GM21367 (cell line): Measurements from ENCODE around the gene CACNA1E.

Experiments
- ATAC-seq: cut with Tn5 transposase; IDR thresholded peaks from one replicate; pipeline ENCODE4 v1.9.1; 2021; ENCODE audit not compliant: unreplicated experiment

The CACNA1E gene

DNA sequence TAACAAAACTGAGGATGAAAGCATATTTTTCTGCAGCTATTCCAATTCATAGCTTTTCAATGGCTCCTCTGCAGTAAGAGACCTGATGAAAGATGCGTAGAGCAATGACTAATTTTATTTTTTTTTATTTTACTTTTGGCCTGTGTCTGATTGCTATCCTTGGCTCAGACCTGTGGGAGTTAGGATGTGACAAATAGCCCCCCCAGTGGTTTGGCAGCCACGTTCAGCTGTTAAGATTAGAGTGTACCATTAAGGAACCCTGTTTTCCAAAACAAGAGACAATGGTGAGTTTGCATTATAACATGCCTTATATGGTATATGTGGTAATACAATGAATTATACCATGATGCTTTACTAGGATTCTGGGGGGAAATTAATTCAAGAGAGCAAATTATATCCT lies 264.7 kb downstream of the CACNA1E start:
- no peak for ATAC-seq

DNA sequence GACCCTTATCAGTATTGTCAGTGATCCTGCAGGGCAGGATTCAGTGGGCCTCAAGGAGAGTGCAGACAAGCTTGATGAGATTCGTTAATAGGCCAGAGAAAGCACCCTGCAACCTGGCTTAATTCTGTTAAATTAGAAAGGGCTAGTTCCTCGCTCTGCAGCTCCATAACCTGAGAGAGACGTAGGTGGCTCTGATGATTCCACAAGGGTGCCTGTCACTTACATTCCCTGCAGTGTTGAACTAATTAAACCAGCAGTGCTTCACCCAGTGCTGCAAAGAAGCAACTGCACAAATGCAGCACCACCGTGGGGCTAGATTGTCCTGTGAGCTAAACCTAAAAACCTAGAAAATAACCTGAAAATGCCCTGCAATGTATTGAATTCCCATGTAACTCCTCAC lies 270.8 kb downstream of the CACNA1E start:
- no peak for ATAC-seq

DNA sequence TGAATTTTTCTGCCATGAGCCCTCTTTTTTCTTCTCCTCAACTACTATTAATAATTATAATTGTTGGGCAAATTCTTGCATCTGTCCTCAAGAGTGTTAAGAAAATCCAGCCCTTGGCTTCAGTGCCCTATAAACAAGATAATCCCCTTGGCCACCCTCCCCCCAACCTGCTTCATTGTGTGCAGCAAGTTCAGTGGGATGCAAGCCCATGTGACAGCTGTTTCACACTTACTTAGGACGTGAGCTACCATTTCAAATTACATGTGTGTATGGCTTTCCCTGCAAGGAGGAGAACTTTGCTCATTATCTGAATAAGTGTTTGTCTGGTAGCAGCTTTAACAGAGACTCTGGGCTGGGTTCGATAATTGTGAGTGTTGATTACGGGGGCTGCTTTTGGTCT lies 276.2 kb downstream of the CACNA1E start:
- no peak for ATAC-seq

DNA sequence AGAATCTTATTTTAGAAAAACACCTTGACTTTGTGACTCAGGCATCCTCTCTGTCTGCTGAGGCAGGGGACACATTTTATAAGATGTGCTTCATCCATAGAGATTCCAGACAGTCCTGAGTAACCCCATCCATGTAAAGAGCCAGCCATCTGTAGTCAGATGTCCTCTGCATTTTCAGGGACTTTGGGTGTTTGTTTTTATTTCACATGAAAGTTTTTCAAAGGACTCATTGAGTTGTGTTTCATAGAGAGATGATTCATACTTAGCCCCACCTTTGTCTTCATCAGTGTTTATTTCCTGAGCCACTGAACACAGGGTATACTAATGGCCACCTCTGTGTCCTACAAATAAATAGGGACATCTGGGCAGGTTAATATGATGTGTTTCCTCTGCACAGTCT lies 280.4 kb downstream of the CACNA1E start:
- ATAC-seq, result no peak

DNA sequence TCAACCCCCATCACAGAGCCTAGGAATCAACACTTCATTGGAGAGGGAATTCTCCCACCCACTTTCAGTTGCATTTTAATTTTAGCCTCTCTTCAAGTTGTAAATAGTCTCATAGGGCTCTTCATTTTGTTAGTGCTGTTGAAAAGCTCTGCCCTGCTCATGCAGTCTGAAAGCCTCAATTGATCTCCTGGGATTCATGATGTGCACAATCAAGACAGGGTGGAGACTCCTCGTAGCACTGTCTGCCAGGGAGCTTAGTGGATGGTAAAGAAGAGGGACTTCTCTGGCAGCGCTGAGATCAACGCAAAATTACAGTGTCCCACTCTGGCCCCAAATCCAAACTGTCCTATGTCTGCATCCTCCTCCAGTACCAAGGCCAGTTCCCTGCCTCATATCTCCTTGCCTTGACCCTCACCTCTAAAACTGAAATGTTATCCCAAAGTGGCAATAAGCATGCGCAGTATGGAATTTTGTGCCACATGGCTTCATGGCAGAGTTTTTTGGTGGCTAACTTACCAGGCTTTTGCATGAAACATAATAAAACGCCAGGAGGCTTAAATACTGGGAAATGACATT lies 282.2 kb downstream of the CACNA1E start:
- no peak for ATAC-seq

DNA sequence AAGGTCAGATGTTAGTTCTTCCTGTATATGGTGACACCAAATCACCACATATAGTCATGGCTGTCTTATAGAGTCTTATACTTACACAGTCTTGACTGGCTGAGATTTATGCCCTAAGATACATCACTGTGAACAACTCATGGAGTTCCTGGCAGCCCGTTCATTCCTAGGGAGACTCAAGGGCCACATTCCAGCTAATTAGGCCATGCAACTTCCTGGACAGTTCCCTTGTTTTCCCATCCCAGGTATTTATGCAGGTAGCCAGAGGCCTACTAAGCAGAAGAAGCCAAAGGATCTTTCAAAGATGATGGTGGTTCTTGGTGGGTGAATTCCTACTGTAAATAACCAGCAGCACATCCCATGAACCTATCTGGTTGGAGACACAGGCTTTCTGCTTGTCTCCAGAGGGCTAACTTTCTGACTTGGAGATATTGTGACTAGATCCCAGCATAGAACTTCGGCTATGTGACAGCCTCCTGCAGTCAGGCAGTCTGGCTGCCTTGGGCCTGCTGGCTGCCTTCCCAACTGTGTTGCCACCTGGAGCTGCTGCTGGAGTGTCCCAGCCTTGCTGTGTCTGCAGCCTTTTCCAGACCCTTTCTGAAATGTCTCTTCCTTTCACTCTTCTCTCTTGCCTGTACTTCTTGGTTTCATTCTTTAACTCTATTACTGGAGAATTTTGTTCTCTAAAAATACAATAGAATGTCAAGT lies 283.8 kb downstream of the CACNA1E start:
- ATAC-seq, result no peak

DNA sequence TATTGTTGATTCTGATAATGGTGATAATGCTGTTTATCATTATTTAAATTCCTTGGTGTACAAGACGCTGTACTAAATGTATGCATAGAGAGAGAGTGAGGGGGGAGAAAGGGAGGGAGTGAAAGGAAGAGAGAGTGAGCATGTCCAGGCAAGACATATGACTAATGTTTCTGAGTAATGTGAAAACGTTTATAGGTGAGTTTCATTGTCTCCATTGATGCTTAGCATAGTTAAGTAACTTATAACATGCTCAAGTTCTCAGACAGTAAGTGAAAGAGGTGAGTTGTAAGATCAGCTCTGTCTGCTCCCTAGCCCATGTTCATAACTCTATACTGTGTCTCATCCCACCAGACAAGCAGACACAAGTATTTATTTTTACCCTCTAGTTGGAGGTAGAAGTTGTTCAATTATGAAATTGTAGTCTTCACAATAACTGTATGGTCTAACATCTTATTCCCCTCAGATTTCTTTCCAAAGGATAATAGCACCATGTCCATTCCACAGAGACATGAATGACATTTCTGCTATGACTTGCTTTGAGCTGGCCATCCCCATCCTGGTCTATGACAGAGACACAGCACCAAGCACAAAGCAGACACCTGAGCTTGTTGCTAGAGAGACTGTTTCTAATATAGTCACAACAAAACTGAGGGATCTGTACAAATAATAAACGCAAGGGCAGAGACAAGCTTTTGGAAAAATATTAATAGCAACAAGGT lies 285.1 kb downstream of the CACNA1E start:
- ATAC-seq, result no peak

DNA sequence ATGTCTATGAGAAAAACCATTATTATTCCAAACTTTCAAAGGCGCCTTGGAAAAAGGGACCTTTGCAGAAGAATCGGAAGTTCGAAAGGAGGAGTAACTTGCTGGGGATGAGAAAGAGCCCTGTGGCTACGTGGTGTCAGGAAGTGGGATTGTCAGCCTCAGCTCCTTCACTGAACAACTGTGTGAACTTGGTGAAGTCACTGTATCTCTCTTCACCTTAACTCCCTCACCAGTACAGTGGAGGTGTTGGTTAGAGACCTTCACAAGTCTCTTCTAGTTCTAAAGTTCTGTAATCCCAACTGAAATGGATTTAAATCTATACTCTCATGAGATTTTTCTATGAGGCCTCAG lies 285.6 kb downstream of the CACNA1E start:
- ATAC-seq, result no peak

DNA sequence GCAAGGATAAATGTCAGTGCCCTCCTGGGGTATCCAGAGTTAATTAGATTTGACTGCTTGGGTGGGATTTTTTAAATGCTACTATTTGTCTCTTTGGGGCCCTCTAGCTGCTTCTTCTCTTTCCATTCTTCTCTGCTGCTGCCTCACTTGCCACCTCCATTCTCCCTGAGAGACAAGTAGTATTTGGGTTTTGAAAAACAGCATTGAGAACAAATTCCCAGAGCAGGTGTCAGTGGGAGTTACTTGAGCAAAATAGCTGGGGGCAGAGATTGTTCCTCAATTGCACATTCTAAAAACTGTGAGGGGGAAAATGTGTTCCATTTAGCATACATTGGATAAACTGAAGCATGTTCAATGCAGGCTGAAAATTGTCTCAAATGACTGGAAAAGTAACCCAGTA lies 286.5 kb downstream of the CACNA1E start:
- no peak for ATAC-seq

DNA sequence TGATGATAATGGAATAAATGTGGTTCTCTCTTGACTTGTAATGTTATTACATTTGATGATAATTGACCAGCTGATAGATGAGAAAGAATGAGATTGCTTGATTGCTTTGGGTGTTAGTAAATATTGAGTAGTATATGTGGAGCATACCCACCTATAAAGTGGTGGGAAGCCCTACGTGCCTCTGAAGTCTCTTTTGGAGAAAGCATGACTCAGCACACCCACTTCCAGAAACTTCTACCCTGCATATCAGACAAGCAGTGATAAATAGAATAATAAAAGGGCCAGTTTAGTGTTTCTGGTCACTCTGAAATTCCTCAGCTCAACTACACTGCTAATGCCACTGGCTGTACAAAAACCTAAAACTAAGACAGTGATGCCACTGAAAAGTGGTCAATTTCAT lies 289.4 kb downstream of the CACNA1E start:
- no peak for ATAC-seq

DNA sequence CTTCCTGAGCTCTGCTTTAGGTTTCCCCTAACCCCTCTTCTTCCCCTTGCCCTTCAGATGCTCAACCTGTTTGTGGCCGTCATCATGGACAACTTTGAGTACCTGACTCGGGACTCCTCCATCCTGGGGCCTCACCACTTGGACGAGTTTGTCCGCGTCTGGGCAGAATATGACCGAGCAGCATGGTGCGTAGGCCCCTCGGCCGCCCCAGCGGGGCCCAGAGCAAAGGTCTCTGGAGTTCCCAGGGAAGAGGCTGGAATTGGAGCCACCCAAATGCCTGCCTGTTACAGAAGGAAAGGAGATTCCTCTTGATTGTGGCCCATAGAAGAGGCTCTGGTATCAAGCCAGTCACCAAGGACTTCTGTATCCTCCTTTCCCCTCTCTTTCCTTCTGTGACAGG lies 292.7 kb downstream of the CACNA1E start:
- ATAC-seq, result no peak

DNA sequence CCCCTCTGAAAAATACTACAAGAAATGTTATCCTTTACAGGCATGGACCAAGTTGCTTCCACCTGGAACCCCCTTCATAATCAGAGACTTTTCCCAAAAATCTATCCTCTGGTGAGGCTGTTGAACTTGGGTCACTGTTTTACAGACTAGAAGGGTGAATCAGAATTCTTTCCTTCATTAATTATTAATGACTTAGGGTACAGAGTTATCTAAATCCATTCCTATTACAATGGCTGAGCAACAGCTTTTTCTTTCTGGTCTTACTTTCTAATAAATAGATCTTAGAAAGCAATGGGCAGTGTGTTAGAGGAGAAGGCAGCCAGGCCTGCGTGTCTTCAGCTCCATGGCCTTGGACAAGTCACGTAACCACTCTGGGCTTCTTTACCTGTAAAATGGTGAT lies 294.0 kb downstream of the CACNA1E start:
- ATAC-seq, result no peak

DNA sequence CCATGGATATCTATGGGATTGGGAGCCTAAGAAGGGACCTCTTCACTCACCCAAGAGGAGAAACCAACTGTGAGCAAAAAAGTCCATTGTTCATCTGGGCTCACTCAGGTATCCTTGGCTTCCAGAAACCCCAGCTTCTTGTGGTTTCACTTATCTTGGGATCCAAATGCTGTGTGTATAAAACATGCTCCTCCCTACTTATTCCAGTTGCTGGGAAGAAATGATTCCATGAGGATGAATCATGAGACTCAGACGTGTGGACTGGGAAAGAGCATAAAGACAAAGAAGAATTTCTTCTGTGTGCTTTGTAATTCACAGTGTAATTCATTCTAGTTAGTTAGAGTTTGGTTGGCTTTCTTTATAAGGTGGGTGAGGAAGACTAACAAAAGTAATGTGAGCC lies 294.5 kb downstream of the CACNA1E start:
- ATAC-seq, result no peak

DNA sequence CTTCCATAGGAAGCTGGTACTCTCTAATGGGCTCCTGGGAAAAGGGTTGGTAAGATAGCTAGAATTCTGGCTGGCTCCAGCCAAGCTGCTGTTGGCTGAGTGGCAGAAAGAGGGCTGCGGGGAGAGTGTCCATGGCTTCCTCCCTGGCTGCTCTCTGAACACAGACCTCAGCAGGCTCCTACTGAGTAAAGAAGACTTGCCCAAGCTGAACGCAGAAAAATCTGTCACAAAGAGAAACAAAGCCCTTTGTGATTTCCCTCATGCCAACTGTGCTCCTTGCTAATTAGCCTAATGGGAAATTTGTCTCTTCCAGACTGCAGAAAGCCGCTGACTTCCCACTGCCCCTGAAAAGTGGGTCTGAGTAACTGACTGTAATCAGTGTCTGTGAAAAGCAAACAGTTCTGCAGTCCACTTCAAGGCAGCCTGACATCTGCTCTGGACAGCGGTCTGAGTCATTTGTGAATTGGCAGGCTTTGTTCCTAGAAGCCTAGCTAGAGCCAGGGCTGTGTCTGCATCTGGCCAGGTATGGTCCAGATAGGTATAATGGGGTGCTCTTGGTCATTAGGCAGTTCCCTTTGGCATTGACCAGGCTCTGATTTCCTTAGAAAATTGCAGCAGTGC lies 295.4 kb downstream of the CACNA1E start:
- no peak for ATAC-seq

DNA sequence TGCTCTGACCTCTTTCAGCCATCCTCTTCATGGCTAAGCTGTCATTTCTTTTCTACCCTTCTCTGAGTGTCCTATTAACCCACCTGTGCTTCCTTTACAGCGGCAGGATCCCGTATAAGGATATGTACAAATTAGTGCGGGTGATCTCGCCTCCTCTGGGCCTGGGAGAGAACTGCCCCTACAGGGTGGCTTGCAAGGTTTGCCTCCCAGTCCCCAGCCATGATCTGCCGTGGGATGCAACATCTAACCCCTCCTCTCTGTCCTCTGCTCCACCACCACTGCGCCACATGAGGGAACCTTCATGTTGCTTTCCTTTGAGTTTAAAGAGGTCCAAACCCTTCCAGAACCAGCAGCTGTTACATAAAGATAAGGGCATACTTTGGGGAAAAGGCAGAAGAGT lies 296.0 kb downstream of the CACNA1E start:
- ATAC-seq, result no peak

DNA sequence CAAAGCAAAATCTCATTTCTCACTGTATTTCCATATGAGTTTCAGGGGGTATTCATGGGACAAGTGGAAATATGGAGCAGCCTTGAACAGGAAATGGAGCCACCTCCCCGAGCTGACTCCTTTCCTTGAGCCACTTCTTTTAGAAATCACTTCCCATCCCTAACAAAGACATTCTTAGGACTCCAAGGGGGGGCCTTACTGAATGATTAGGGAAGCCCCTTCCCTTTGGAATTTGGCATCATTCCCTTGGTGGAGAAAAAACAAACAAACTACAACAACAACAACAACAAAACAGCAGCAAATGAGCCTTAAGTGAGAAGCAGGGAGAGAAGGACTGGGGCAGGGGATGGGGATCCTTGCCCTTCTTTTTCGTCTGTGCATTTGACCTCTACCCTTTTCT lies 299.9 kb downstream of the CACNA1E start:
- no peak for ATAC-seq

DNA sequence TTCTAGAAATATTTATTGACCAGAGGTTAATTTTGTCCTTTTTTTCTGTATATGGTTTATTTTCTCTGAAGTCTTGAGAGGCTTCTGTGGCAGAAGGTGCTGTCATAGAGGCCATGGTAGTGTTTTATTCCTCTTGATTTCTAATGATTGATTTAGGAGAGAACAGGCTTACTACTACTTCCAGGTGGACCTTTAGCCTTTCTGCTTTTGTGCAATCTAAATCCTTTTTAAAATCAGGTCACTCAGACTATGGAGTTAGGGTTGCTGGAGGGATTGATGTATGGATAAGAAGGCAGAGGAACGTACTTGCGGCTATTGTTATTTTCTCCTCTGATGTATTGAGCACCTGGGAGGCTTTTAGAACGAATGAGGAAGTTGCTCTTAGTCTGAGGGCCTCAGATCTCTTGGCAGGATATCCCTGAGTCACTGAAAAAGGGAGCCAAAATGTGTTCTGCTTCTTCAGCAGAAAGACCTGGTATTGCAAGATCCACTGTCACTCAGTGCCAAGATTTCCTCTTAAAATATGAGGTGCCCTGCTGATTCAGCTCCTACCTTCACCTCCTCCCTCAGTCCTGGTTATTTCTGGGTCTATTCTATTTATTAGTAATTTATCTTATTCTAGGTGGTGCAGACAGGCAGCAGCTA lies 300.8 kb downstream of the CACNA1E start:
- no peak for ATAC-seq

DNA sequence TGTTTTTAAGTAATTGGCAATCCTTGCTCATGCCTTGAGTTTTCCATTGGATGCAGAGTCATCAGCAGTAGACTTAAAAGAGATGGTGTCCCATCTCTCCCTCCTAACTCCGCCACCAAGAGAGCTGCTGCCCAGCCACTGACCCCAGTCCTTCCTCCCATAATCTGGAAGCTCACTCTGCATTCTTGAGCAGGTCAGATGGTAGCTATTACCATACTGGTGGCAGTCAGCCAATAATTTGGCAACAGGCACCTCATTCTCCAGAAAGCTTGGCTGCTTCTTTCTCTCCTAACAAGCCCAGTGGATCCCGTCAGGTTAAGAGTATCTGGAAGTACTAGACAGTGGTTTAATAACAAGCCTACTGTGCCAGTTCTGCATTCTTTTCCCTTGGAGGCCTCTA lies 306.1 kb downstream of the CACNA1E start:
- no peak for ATAC-seq

DNA sequence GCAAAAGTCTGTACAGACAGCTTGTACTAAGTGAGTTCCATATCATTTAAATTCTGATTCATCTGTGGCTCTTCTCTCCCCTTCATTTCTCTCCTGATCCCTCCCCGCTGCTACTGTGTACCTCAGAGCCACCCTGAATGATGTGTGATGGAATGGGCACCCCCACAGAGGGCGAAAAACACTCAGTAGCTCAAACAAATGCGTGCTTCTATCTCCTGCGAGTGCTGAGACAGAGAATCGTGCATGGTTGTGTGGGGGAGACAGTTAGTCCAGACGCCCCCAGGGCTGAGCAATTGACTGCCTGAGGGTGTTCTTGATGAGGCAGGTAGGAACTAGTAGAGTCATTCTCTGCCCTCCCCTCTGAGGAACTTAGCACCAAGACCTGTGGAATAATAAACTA lies 308.4 kb downstream of the CACNA1E start:
- no peak for ATAC-seq

DNA sequence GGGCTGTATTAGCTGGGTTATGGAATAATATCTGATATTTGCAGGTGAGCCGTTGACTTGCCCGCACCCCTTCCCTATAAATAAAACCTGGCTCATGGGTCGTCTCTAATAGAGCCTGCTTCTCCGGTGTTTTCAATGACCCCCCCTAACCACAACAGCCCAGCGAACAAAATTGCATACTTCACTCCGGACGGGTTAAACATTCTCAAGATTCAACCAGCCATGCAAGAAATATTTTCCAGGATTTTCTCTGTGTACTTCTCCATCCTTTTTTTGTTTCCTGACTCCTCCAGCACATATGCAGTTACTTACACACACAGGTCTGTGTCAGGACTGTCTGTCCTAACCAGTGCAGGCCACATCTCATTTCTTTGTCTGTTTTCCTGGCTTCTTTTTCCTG lies 310.5 kb downstream of the CACNA1E start:
- ATAC-seq, result no peak

DNA sequence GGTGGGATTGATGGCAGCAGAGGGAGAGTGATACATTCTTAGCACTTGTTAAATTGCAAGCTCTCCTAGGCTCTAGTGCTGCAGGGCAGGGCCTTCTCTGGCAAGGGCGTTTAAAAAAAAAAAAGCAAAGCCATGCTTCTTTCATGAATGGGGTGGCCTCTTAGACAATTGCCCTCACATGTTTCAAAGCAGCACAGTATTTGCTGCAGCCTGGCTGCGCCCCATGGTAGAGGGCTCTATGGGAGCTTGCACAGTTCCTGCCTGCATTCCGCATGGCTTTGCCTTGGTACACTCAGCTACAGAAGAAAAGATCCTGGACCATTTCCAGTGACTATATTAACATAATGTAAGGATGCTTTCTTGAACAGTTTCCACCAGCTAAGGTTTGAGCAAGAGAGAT lies 311.0 kb downstream of the CACNA1E start:
- ATAC-seq, result no peak
